HG02938 (cell line): Measurements from ENCODE around the gene NTN3.
"Not testable (repeated sequence)": the region's sequence is repeated elsewhere in the genome, so short reads cannot be mapped to it uniquely, and the experiment has no call there.

Source experiments
- ATAC-seq: cut with Tn5 transposase; IDR thresholded peaks from one replicate; pipeline ENCODE4 v1.9.1; 2021; ENCODE audit warnings: mild to moderate bottlenecking, moderate library complexity; ENCODE audit not compliant: unreplicated experiment

Gene NTN3

DNA sequence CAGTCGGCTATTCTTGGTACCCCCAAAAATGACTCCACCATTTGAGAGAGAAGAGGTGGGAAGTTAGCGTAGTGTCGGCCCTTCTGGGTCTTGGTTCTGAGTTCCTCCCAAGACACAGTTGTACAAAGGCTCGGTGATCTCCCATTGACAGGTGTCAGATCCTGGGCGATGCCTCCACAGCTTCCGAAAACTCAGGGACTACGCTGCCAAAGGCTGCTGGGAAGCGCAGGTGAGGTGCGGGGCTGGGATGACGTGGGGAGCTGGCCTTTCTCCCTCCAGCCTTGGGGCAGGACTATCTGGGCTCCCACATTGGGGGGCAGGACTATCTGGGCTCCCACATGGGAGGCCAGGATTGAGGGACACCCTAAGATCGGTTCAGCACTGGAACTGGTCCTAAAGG, 31.5 kb upstream of the NTN3 start:
- ATAC-seq, result no peak

DNA sequence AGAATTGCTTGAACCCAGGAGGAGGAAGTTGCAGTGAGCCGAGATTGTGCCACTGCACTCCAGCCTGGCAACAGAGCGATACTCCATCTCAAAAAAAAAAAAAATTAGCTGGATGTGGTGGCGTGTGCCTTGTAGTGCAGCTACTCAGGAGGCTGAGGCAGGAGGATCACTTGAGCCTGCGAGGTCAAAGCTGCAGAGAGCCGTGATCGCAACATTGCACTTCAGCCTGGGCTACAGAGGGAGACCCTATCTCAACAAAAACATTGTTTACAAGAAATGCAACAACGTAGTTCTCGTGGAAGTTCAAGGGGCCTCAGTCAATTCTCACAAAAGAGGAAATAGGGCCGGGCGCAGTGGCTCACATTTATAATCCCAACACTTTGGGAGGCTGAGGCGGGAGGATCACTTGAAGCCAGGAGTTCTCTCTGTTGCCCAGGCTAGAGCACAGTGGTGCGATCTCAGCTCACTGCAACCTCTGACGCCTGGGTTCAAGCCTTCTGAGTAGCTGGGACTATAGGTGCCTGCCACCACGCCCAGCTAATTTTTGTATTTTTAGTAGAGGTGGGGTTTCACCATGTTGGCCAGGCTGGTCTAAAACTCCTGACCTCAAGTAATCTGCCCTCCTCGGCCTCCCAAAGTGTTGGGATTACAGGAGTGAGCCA, 29.8 kb upstream of the NTN3 start:
- ATAC-seq, result not testable (repeated sequence)

DNA sequence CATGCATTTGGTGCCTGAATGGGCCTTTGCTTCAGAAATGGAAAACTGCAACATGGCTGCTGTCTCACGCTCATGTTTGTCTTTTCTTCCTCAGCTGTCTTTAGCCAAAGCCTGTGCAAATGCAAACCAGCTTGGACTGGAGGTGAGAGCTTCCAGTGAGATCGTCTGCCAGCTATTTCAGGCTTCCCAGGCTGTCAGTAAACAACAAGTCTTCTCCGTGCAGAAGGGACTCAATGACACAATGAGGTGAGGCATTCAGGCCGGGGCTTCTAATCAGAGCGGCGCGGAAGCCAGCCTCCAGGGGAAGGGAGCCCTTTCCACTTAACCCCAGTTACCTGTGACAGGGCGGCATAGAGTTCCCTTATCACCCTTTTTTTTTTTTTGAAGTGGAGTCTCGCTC, 27.5 kb upstream of the NTN3 start:
- no peak for ATAC-seq

DNA sequence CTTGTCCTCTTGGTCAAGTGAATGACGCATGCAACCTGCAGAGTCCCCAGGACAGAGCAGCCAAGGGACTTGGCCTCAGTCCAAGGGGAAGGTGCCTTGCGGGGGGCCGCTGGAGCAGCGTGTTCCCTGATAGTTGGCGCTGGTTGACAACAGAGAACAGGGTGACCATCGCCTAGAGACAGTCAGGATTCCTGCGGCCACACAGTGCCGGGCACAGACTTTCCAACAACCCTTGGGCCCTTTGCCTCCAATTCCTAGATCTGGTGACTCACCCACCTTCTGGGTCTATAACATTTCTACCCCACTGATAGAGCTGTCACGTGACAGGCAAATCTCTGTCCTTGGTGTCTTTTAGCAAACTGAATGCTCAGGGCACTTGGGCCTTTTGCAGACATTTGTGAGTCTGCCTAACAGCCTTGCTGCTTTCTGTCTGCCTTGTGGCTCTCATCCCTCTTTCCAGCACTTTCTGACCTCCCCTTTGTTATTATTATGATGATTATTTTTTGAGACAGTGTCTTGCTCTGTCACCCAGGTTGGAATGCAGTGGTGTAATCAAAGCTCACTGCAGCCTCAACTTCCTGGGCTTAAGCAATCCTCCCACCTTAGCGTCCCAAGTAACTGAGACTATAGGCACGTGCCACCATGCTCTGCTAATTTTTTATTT, 23.0 kb upstream of the NTN3 start:
- ATAC-seq, result no peak

DNA sequence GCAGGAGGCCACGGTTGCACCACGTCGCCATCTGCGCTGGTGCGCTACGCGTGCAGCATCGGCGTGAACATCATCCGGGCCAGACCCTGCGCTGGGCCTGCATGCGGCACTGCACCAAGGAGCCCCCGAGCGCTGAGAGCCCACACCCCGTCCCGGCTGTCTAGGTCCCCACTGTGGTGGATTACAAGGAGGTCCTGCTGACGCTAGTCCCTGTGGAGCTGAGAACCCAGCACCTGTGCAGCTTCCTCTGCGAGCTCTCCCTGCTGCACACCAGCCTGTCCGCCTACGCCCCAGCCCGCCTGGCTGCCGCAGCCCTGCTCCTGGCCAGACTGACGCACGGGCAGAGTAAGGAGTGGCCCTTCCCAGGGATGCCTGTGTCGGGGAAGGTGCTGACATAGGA, 22.0 kb upstream of the NTN3 start:
- ATAC-seq, result no peak

DNA sequence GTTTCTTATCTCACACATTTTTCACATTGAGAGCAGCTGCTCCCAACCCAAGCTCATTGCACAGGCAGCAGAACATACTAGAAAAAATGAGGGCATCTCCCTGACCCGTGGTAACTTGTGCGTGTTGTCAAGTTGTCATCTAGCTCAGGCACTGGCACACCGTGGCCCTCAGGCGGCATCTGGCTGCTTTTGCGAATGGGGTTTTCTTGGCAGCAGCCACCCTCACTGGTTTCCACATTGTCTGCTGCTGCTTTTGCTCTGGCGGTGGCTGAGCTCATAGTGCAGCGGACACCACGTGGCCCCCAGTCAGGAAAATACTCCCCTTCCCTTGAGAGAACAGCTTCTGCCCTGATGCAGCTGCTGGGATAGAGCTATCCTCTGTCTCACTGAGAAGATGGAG, 20.6 kb upstream of the NTN3 start:
- ATAC-seq, result no peak

DNA sequence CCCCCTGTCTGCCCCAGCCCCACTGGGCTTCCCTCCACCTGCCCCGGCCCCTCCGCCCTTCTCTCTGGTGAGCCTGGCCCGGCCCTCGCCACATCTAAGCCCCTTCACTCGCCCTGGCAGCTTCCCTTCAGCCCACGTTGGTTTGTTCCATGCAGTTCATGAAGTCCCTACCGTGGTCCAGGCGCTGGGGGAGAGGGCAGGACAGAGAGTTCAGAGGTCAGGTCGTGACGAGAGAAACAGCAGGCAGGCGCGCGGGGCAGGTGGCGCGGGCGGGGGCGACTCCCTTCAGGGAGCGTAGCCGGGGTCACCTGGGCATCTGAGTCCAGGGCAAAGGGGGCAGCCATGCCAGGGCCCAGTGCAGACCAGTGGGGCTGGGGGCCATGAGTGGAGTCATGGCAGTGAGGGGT, 20.1 kb upstream of the NTN3 start:
- no peak for ATAC-seq

DNA sequence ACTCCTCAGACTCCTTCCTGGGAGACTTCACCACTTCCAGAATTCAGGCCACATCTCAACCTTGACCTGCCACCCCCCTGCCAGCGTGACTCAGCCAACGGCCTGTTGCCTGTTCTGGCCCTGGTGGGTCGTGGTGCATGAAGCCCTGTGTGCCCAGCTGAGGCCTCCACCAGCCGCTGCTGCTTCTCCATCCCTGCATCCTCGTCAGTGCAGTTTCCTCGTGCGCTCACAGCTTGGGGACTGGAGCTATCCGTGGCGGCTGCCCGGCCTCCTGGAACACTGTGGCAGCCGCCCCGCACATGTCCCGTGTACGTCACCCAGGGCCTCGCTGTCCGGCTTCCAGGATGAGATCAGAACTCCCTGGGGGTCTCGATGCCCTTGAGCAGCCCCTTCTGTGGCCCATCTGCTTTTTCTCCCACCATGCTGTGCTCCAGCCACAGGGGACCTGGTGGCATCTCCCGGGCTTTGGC, 19.2 kb upstream of the NTN3 start:
- ATAC-seq, result no peak

DNA sequence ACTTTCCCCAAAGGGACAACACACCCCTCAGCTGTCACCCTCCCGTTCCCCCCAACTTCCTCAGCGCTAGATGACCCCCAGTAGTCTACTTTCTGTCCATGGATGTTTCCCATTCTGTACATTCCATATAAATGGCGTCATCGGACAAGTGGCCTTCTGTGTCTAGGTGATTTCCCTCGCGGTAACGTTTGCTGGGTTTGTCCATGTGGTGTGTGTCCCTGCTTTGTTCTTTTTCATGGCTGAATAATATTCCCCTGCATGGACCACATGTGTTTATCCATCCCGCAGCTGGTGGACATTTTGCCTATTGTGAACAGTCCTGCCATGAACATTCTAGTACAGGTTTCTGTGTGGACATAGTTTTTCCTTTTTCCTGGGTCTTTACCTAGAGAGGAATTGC, 18.4 kb upstream of the NTN3 start:
- ATAC-seq, result no peak

DNA sequence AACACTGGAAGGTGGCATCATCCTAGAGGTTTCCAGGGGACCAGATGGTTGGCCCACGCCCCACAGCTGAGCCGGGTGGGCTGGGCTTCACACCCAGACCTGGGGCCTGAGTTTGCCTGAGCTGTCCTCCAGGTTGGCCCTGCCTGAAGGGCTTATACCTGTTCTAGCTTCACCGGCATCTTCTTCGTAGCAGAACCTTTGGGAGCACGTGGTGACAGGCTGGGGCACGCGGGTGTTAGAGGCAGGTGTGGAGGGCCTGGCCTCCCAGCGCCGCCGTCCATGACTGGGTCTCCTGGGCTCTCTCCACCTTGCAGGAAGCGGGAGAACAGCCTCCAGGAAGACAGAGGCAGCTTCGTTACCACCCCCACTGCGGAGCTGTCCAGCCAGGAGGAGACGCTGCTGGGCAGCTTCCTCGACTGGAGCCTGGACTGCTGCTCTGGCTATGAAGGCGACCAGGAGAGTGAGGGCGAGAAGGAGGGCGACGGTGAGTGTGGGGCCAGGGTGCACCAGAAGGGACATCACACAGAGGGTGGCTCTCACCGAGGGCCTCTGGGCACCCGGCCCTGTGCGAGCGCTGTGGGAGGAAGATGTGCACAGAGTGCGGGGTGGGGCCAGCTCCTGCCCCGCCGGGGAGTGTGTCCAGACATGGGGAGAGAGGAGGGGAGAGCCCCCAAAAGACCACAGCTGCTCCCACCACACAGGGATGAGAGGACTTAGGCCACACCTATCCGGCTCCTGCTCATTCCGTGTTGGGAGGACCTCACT, 15.8 kb upstream of the NTN3 start:
- no peak for ATAC-seq

DNA sequence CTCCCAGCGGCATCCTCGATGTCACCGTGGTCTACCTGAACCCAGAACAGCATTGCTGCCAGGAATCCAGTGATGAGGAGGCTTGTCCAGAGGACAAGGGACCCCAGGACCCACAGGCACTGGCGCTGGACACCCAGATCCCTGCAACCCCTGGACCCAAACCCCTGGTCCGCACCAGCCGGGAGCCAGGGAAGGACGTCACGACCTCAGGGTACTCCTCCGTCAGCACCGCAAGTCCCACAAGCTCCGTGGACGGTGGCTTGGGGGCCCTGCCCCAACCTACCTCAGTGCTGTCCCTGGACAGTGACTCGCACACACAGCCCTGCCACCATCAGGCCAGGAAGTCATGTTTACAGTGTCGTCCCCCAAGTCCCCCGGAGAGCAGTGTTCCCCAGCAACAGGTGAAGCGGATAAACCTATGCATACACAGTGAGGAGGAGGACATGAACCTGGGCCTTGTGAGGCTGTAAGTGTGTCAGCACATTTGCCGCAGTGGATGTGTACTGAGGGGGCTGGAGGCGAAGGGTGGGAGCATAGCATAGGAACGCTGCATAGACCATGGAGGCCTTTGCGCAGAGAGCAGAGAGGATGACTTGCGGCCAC, 14.4 kb upstream of the NTN3 start:
- no peak for ATAC-seq

DNA sequence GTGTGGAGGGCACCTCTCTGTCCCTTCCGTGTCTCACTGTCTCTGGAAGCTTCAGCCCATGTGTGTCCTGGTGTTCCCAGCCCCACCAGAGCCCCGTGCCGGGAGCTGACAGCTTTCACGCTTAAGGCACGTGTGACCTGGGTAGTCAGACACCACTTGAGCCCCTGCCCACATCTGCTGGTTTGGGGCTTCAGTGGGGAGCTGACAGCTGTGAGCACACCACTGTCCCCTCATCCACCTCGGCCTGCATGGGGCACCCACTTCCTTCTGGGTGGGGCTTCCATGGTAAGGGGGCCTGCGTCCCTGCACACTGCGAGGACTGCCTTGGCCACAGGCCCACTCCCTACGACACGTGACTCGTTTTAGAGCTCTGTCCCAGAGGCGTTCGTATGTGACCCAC, 13.8 kb upstream of the NTN3 start:
- no peak for ATAC-seq

DNA sequence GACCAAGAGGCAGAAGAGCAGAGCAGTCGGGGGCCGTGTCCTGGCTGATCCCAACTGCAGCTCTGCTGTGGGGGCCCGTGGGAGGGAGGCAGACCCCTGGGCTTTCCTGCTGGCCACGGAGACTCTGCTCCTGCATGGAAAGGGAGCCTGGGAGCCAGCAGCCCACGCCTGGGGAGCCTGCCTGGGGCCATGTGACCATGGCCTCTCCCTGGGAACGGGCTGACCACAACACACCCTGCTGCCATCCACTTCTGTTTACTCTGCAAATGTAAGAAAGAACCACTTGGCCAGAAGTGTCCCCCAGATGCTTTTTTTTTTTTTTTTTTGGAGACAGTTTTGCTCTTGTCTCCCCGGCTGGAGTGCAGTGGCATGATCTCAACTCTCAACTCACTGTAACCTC, 13.2 kb upstream of the NTN3 start:
- no peak for ATAC-seq

DNA sequence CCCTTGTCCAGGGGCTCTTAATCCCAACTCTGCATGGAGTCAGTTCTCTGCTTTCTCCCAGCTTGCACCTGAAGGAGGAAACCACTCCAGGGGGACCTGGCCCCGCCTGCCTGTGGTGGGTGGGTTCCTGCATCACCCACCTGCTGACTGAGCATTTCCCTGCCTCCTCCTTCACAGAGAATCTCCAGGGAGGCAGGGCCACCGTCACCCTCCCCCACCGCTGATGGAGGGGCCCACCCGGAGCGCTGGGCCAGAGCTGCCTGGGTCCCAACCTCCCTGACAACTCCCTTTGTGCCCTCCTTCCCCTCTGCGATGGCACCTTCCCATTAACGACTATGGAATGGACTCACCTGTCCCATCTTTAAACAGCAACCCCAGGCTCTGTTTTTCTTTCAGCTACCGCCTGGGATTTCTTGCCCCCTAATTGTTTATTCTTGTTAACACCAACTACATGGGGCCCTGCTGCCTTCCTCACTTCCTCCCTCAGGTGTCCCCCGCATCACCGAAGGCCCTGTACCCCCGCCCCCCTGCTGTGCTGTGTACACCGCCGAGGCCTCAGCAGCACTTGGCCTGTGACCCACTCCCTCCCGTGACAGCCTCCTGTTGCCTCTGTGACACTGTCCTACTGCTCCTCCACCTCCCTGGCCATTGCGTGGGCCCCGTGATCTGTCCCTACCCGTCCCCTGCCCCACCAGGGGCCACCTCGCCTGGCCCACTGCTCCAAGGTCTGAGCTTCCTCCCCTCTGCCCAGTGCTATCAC, 12.0 kb upstream of the NTN3 start:
- peak; percentile 13 for ATAC-seq

DNA sequence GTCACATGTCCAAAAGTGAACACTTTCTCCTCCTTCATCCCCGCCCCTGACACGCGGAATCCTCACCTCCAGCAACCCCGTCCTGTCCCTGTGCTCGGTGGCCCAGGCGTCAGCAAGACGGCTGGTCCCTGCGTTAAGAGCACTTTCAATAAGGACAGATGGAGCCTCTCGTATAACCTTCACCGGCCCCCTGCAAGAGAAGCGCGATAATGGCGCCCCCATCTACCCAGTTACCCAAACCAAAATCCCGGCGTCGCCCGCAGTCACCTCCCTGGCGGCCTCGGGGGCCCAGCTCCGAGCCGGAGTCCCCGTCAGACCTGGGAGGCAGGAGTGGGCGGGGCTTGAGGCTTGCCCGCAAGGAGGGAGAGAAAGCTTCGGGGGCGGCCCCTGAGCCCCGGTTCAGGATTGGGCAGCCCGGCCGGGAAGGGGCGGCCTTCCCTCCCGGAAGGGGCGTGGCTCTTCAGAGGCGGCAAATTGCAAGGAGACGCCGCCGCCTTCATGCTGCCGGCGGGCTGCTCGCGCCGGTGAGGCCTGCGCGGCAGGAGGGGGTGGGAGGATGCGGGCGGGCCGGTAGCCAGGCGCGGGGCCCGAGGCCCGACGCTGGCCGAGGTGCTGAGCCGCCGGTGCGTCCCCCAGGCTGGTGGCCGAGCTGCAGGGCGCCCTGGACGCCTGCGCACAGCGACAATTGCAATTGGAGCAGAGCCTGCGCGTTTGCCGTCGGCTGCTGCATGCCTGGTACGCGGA, 11.3 kb upstream of the NTN3 start, which contains the start of gene TEDC2:
TEDC2 (plus strand) TSS at position 463 of the 744 bp plus-strand sequence; CDS start at position 499, 36 bp downstream.
- ATAC-seq, result peak; percentile 78

DNA sequence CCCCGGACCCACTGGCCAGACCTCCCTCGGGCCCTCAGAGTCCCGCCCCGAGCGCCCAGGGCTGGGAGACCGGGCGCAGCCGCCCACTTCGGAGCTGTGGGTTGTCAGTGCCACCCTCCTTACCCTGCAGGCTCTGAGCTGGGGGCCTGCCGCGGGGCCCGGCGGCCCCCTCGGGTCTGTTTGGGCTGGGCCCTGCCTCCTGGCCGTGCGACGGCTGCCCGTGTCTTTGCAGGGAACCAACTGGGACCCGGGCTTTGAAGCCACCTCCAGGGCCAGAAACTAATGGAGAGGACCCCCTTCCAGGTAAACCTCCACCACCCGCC, 10.7 kb upstream of the NTN3 start:
- ATAC-seq, result no peak

DNA sequence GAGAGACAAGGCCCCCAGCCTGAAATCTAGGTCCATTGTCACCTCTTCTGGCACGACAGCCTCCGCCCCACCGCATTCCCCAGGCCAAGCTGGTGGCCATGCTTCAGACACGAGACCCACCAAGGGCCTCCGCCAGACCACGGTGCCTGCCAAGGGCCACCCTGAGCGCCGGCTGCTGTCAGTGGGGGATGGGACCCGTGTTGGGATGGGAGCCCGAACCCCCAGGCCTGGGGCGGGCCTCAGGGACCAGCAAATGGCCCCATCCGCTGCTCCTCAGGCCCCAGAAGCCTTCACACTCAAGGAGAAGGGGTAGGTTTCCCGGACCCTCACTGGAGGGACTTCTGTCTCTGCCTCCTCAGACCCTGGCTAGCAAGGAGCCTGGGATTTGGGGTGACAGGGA, 10.2 kb upstream of the NTN3 start:
- no peak for ATAC-seq

DNA sequence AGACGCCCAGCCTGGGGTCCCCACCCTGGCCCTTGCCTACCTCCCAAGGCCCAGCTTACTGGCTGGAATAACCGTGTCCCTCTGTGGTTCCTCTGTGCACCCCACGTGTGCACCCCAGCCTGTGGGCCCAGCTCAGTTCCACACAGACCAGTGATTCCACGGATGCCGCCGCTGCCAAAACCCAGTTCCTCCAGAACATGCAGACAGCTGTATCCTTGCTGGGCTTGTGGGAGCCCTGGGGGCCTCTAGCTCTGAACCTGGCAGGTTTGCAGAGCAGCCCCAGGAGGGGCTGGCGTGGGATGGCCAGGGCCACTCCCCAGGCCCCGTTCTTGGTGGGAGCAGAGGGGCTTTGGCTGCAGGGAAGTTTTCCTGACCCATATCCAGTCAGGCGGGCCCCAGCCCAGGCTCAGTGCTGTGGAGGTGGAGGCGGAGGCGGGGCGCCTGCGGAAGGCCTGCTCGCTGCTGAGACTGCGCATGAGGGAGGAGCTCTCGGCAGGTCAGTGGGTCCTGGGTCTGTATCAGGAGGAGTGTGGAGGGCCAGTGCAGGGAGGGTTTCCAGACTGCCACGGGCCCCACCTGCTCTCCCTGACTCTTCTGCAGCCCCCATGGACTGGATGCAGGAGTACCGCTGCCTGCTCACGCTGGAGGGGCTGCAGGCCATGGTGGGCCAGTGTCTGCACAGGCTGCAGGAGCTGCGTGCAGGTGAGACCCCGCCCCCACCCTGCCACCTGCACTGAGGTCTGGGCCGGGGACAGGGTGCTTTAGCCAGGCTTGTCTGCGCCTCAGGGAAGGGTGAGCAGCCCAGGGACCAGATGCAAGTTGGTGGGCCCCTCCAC, 8.8 kb upstream of the NTN3 start:
- no peak for ATAC-seq

DNA sequence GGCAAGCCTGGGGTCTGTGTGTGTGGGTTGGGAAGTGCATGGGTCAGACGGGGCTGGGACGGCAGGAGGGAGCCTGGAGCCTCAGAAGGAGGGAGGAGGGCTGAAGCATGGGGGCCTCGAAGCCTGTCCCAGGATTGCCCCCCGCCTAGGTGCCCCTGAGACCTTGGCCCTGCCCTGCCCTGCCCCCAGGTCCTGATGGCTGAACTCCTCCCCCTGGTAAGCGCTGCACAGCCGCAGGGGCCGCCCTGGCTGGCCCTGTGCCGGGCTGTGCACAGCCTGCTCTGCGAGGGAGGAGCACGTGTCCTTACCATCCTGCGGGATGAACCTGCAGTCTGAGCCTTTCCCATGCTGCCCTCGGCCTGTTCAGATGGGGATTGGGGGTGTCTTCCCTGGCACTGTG, 6.8 kb upstream of the NTN3 start:
- ATAC-seq, result no peak
